MCF 10A (cell line): ENCODE results near the gene PAGE2. TPM values are rescaled to one million over a fixed set of nuclear protein-coding genes. Genes with fewer than 3 reads are reported as not detected.

ENCODE experiments used
- BruUV-seq: library from RNA; stranded (reverse); fragments of 400-500 nt; replicated peaks from 2 replicates; lab custom pipeline; 2021; lab: Mats Ljungman, UMichigan
- CTCF ChIA-PET: fragments of 300-600 bp; sonication (Branson Sonifier 250); formaldehyde crosslinking; extraction: SDS; loops from one replicate; lab custom pipeline; 2021; ENCODE audit warnings: antibody characterized with exemption, inconsistent platforms; lab: Yijun Ruan, JAX
- POLR2A ChIA-PET: fragments of 300-600, 350-650 bp; sonication (Branson Sonifier 250); formaldehyde crosslinking; extraction: SDS; loops from one replicate; lab custom pipeline; 2020; ENCODE audit warnings: antibody characterized with exemption, inconsistent platforms; lab: Yijun Ruan, JAX
- DNase-seq: peaks from one replicate; pipeline ENCODE4 v3.0.0-alpha.2; 2018; ENCODE audit not compliant: unreplicated experiment
- H3K27ac Mint-ChIP-seq: one replicate; pipeline ENCODE4 v1.8.0; 2022; ENCODE audit warnings: mild to moderate bottlenecking, low read depth, mixed read lengths; ENCODE audit not compliant: unreplicated experiment
- H3K27me3 Mint-ChIP-seq: one replicate; pipeline ENCODE4 v1.8.0; 2022; ENCODE audit warnings: mixed read lengths; ENCODE audit not compliant: insufficient read depth, unreplicated experiment
- H3K36me3 Mint-ChIP-seq: one replicate; pipeline ENCODE4 v1.8.0; 2022; ENCODE audit warnings: mild to moderate bottlenecking, moderate library complexity, mixed read lengths; ENCODE audit not compliant: insufficient read depth, unreplicated experiment
- H3K4me1 Mint-ChIP-seq: one replicate; pipeline ENCODE4 v1.8.0; 2022; ENCODE audit warnings: mixed read lengths; ENCODE audit not compliant: insufficient read depth, unreplicated experiment
- H3K4me3 Mint-ChIP-seq: one replicate; pipeline ENCODE4 v1.8.0; 2022; ENCODE audit warnings: mild to moderate bottlenecking, moderate library complexity, mixed read lengths; ENCODE audit not compliant: unreplicated experiment
- H3K9me3 Mint-ChIP-seq: one replicate; pipeline ENCODE4 v1.8.0; 2022; ENCODE audit warnings: mixed read lengths; ENCODE audit not compliant: unreplicated experiment
- CTCF ChIP-seq: fragments of 200-600 bp; IDR thresholded peaks from one replicate; pipeline ENCODE4 v1.8.0; 2022; ENCODE audit warnings: antibody characterized with exemption, mild to moderate bottlenecking; ENCODE audit not compliant: unreplicated experiment
- intact Hi-C: fragments of 100-400 bp; cut with micrococcal nuclease; formaldehyde crosslinking; loops from 2 replicates; pipeline ENCODE4 v1.14.1; 2022
- total RNA-seq: library from RNA; stranded (reverse); gene quantifications from 2 replicates; pipeline ENCODE4 v1.2.3, GENCODE V29; 2022

PAGE2 gene
- total RNA-seq, 1 experiment from 2014 or later, result not detected

- BruUV-seq, result no TSS peak
- no peaks in the 10 kb centered on the region for H3K36me3 Mint-ChIP-seq
- peaks cover 7% of the 10 kb centered on the region for H3K9me3 Mint-ChIP-seq
- peaks cover 27% of the 10 kb centered on the region for H3K27me3 Mint-ChIP-seq
- H3K4me3 Mint-ChIP-seq, result no peak within 1 kb of the TSS
- no peaks in the 10 kb centered on the region for H3K4me1 Mint-ChIP-seq
- no peak for TF ChIP-seq CTCF
- DNase-seq, result no peak
- ChIA-PET CTCF (no interaction called here), POLR2A (no interaction called here)
- H3K27ac Mint-ChIP-seq, result no peak within 1 kb of the TSS
- intact Hi-C loops, result no loop called here
Measured at GRCh38 chrX:55074851-55075467, 13.9 kb upstream of the PAGE2 start, which contains the start of gene PAGE2B. TSS of gene PAGE2B (plus strand) at chrX:55075030. CDS start at chrX:55076042, 1,012 bp downstream.

- no peak for TF ChIP-seq CTCF
- no peak overlapping the region for H3K4me3 Mint-ChIP-seq
- H3K27ac Mint-ChIP-seq, result no peak overlapping the region
- H3K36me3 Mint-ChIP-seq, result no peaks in the 10 kb centered on the region
- no TSS peak for BruUV-seq
- H3K27me3 Mint-ChIP-seq, result peaks cover 51% of the 10 kb centered on the region
- no peaks in the 10 kb centered on the region for H3K9me3 Mint-ChIP-seq
- intact Hi-C loops, result no loop called here
- POLR2A ChIA-PET, result interaction anchor here (1.0 kb wide), 1 partner anchor 8 kb away, joined by 4 read pairs; no protein-coding TSS in a partner anchor
- CTCF ChIA-PET, result no interaction called here
- DNase-seq, result no peak
- H3K4me1 Mint-ChIP-seq, result no peaks in the 10 kb centered on the region
Measured at GRCh38 chrX:55098691-55099090, 9.9 kb downstream of the PAGE2 start.

- no peak overlapping the region for H3K4me3 Mint-ChIP-seq
- ChIA-PET POLR2A (no interaction called here), CTCF (no interaction called here)
- no peak for DNase-seq
- no peak overlapping the region for H3K27ac Mint-ChIP-seq
- no TSS peak for BruUV-seq
- TF ChIP-seq CTCF, result no peak
- peaks cover 46% of the 10 kb centered on the region for H3K27me3 Mint-ChIP-seq
- intact Hi-C loops, result no loop called here
- no peaks in the 10 kb centered on the region for H3K9me3 Mint-ChIP-seq
- H3K4me1 Mint-ChIP-seq, result no peaks in the 10 kb centered on the region
- no peaks in the 10 kb centered on the region for H3K36me3 Mint-ChIP-seq
Measured at GRCh38 chrX:55099162-55099561, 10.3 kb downstream of the PAGE2 start.

- no peaks in the 10 kb centered on the region for H3K36me3 Mint-ChIP-seq
- no peaks in the 10 kb centered on the region for H3K4me1 Mint-ChIP-seq
- no peak overlapping the region for H3K4me3 Mint-ChIP-seq
- BruUV-seq, result no TSS peak
- DNase-seq, result no peak
- TF ChIP-seq CTCF, result no peak
- H3K27ac Mint-ChIP-seq, result no peak overlapping the region
- ChIA-PET CTCF (no interaction called here), POLR2A (no interaction called here)
- intact Hi-C loops, result no loop called here
- H3K9me3 Mint-ChIP-seq, result no peaks in the 10 kb centered on the region
- H3K27me3 Mint-ChIP-seq, result peaks cover 25% of the 10 kb centered on the region
Measured at GRCh38 chrX:55102754-55103153, 13.9 kb downstream of the PAGE2 start.
